Measurements from ENCODE around the gene NGB.
"Not testable (repeated sequence)": the region's sequence is repeated elsewhere in the genome, so short reads cannot be mapped to it uniquely, and the experiment has no call there.

NGB gene

DNA sequence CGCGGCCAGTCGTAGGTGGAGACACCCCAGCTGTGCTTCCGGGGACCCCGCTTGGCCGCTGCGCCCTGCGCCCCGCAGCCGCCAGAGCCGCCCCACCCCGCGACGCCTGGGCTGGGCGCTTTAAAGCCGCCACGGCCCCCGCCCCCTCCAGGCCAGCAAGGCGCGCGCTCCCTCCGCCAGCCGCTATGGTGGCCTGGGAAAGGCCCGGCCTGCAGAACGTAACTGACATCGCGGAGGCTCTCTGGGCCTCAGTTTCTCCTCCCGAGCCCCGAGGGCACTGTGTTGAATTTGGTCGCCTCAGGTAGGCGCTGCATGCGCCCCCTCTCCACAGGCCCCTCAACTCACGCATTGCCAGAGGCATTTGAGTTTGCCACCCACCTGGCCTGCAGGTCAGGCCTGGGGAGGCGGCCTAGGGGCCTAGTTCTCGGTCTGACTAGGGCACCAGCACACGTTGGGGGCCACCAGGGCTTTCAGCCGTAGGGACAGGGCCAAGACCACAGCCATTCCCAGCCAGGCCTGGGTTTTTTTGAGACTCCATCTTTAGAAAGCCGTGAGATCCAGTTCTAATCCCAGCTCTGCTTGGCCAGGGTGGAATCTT lies at the start of gene NGB:
Gene NGB, minus strand, starts transcription at position 94 of the 598 bp plus-strand sequence. CDS start 269 bp downstream, outside the sequence.
- DNase-seq, result no peak

- DNase-seq, result peak; percentile 46
These were observed 49.4 kb upstream of the NGB start, which contains the start of gene POMT2 for GRCh38 chr14:77320238-77320935. Gene POMT2 (minus strand): TSS chr14:77320883. CDS start chr14:77320681, 202 bp downstream.

- DNase-seq, result no peak
These were observed 48.4 kb upstream of the NGB start for GRCh38 chr14:77319422-77319821.

GRCh38 chr14:77318756-77319155 lies 47.8 kb upstream of the NGB start:
- DNase-seq, result not testable (repeated sequence)

DNA sequence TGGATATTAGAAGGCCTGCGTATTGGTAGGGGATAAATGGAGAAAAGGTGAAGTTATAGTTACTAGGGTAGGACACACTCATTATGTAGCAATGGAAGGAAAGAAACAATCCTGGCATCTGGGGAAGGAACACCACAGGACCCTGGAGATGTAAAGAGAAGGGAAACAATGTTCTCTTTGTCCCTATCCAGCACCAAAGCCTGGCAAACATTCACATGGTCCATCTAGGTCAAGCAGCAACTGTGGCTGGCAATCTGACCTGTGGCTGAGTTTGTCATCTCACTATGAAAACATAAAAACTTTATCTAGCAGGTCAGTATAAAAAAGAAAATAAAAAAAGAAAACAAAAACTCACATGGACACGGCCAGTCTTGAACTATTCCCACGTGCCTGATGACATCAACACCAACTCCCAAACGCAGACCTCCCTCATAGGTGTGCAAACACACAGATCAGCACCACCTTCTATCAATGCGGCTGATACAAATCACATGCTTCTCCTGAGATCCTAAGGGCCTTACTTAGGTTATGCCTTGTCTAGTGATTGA lies 47.1 kb upstream of the NGB start:
- DNase-seq, result no peak

GRCh38 chr14:77316872-77317301 lies 45.9 kb upstream of the NGB start:
- DNase-seq, result no peak

DNA sequence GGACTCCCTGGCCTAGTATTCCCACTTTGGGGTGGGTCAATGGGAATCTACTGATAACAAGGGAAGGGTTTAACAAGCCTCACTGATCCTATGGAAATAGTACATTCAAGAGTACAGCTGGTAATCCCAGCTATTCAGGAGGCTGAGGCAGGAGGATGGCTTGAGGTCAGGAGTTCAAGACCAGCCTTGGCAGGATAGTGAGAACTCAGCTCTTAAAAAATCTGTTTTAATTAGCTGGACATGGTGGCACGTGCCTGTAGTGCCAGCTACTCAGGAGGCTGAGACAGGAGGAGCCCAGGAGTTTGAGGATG lies 45.1 kb upstream of the NGB start:
- DNase-seq, result no peak

- DNase-seq, result no peak
These were observed 43.8 kb upstream of the NGB start for GRCh38 chr14:77314539-77315457.

- no peak for DNase-seq
These were observed 43.0 kb upstream of the NGB start for GRCh38 chr14:77314043-77314442.

- DNase-seq, result no peak
These were observed 42.4 kb upstream of the NGB start for GRCh38 chr14:77313371-77313770.

DNA sequence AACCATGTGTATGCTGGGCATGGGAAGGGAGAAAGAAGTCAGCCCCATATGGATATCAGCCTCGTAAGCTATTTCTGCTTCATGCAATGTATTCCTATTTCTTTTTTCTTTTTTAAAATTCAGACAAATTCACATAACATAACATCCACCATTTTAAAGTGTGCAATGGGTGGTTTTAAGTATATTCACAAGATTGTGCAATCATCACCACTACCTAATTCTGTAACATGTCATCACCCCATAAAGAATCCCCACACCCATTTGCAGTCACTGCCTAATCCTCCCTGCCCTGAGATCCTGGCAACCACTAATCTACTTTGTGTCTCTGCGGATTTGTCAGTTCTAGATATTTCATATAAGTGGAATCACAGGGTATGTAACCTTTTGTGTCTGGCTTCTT lies 40.2 kb upstream of the NGB start:
- no peak for DNase-seq

GRCh38 chr14:77310026-77310425 lies 39.0 kb upstream of the NGB start:
- no peak for DNase-seq

DNA sequence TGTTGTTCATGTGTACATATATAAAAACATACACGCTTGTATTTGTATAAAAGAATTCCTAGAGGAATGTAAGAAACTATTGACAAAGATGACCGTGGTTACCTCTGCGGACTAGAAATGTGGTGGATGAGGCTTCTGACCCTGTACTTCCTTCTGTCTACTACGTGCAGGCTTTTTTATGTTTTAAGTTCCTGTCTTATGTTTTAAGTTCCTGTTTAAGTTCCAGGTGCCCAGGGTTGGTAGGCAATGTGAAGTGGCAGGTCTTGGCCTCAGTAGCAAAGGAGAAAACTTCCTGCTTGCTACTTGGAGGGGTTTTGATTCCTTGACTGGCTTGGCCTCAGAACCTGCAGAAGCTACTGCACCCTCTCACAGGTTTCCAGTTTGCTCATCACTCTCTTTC lies 38.1 kb upstream of the NGB start:
- no peak for DNase-seq

- DNase-seq, result no peak
These were observed 36.0 kb upstream of the NGB start for GRCh38 chr14:77306851-77307496.

DNA sequence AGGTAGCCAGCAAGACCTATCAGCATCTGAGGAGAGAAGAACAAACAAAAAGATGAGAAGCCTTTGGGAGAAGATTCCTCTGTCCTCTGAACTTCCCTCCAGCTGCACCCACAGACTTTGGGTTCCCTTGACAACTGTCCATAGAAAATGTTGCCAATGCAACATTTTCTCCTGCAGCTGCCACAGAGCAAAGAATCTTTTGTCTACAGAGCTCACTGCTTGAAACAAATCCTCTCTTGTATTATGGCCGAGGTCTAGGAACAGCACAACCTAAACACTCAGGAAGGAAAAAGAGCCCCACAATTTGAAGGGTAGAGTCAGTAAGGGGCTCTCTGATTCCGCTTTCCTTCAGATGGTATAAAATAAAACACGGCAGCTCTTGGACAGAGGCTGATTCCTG lies 35.4 kb upstream of the NGB start:
- no peak for DNase-seq

DNA sequence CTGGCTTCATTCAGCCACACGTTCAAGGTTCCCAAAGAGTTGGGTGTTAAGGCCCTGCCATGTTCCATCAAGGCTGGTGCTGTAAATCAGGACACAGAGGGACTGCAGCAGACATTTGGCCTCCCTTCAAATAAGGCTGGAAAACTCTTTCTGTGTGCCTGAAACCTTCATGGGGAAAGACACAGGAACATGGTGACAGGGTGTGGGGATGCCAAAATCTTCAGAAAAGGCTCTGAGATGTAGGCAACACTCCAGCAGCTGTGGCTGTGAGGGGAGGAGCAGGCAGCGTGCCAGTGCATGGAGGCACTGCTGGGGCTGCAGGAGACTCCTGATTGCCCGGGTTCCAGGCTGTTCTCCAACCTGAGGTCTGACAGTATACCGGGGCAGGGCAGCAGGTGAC lies 34.7 kb upstream of the NGB start:
- no peak for DNase-seq

DNA sequence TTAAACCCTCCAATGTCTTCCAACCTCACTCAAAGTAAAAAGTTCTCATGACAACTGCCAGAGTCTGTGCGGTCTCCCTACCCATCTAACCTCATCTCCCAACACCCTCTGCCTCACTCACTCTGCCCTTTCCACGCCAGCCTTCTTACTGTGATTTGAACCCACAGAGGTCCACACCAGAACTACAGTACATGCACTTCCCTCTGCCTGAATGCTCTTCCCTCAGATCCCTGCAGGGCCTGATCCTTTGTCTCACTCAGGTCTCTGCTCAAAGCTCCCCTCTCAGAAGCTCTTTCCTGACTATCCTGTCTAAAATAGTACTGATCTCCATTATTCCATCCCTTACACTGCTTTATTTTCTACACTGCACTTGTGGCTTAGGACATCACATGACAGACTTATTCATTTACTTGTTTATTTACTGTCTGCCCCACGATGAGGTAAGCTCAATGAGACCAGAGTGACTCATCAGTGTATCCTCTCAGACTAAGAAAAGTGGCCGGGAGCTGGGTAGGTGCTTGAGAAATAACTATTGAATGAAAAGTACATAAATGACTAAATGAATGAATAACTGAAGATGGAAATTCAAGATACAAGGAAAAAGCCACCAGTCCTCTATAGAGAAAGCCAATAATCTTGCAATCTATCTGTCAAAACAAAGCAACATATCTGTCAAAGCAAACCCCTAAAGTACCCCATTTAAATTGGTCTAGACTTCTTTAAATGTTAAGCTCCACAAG lies 32.6 kb upstream of the NGB start:
- no peak for DNase-seq

DNA sequence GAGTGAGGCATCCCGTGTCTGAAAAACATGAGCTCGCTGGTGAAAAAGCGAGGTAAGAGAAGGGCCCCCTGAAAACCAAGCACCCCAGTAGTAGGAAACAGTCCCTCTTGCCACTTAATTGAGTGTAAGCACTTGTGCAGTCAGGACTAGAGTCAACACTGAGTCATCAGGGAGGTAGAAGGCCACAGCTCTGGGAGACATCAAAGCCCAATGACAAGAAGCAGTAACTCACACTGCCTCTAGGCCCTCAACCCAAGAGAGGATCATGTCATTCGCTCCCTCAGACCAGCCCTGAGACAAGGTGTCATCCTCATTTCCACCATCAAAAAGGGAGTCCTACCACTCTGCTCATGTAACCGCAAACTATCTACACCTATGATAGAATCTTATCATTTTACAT lies 31.9 kb upstream of the NGB start:
- no peak for DNase-seq

- no peak for DNase-seq
These were observed 30.1 kb upstream of the NGB start for GRCh38 chr14:77301103-77301502.

- no peak for DNase-seq
These were observed 28.8 kb upstream of the NGB start for GRCh38 chr14:77299771-77300170.

- no peak for DNase-seq
These were observed 25.9 kb upstream of the NGB start for GRCh38 chr14:77296906-77297305.

DNA sequence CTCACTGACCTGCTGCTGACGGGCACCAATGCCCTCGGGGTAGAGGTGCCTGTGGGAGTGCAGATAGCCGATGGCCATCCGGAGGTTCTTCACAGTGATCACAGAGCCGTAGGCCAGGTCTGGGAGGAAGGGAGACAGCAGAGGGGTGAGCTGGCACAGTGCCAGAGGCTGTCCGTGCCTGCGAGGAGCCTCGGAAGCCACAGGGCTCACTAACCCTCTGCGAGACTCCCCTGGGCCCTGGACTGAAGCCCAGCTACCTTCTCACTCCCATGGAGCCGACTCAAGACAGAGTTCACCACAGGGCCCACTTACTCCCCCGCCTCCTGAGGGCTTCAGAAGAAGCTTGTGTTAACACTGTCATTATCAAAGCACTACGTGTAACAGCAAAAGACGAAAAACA lies 25.1 kb upstream of the NGB start:
- DNase-seq, result no peak
